HG02973 (cell line): ENCODE measurements around the gene RAPGEF4.
"Not testable (repeated sequence)": the region's sequence is repeated elsewhere in the genome, so short reads cannot be mapped to it uniquely, and the experiment has no call there.

Experiments
- ATAC-seq: cut with Tn5 transposase; IDR thresholded peaks from one replicate; pipeline ENCODE4 v1.9.1; 2021; ENCODE audit warnings: moderate library complexity; ENCODE audit not compliant: unreplicated experiment

The RAPGEF4 gene

GRCh38 chr2:172770887-172771286 is 35.2 kb downstream of the RAPGEF4 start:
- ATAC-seq, result no peak

- no peak for ATAC-seq
Measured at GRCh38 chr2:172772633-172773032, 37.0 kb downstream of the RAPGEF4 start.

GRCh38 chr2:172774302-172774701 is 38.7 kb downstream of the RAPGEF4 start:
- no peak for ATAC-seq

- ATAC-seq, result no peak
Measured at GRCh38 chr2:172775319-172775718, 39.7 kb downstream of the RAPGEF4 start.

- no peak for ATAC-seq
Measured at GRCh38 chr2:172777431-172777830, 41.8 kb downstream of the RAPGEF4 start.

- no peak for ATAC-seq
Measured at GRCh38 chr2:172782506-172783164, 47.0 kb downstream of the RAPGEF4 start.

- ATAC-seq, result no peak
Measured at GRCh38 chr2:172783165-172783898, 47.7 kb downstream of the RAPGEF4 start.

GRCh38 chr2:172788871-172789270 is 53.2 kb downstream of the RAPGEF4 start:
- no peak for ATAC-seq

- no peak for ATAC-seq
Measured at GRCh38 chr2:172790404-172790803, 54.8 kb downstream of the RAPGEF4 start.

- no peak for ATAC-seq
Measured at GRCh38 chr2:172791953-172792352, 56.3 kb downstream of the RAPGEF4 start.

GRCh38 chr2:172792711-172793110 is 57.1 kb downstream of the RAPGEF4 start:
- ATAC-seq, result no peak

- not testable (repeated sequence) for ATAC-seq
Measured at GRCh38 chr2:172803308-172803707, 67.7 kb downstream of the RAPGEF4 start.

- ATAC-seq, result no peak
Measured at GRCh38 chr2:172804423-172804822, 68.8 kb downstream of the RAPGEF4 start.

- ATAC-seq, result no peak
Measured at GRCh38 chr2:172806493-172806892, 70.8 kb downstream of the RAPGEF4 start.

- no peak for ATAC-seq
Measured at GRCh38 chr2:172806996-172807395, 71.4 kb downstream of the RAPGEF4 start.

- ATAC-seq, result no peak
Measured at GRCh38 chr2:172808156-172808555, 72.5 kb downstream of the RAPGEF4 start.

GRCh38 chr2:172811027-172811426 is 75.4 kb downstream of the RAPGEF4 start:
- no peak for ATAC-seq

GRCh38 chr2:172812158-172812744 is 76.6 kb downstream of the RAPGEF4 start:
- ATAC-seq, result no peak

- ATAC-seq, result no peak
Measured at GRCh38 chr2:172813314-172813888, 77.8 kb downstream of the RAPGEF4 start.

GRCh38 chr2:172817411-172817810 is 81.8 kb downstream of the RAPGEF4 start:
- ATAC-seq, result no peak

- ATAC-seq, result no peak
Measured at GRCh38 chr2:172819943-172820342, 84.3 kb downstream of the RAPGEF4 start.
